Stimulated activated CD8-positive, alpha-beta memory T cell treated with anti-CD3 and anti-CD28 coated beads, Interleukin-12 subunit alpha, Interleukin-12 subunit beta, amount 100 ng/mL, for 24 hours (primary cell): ENCODE measurements around the gene RNF141.

ENCODE experiments used
- DNase-seq: peaks from one replicate; pipeline ENCODE4 v3.0.0-alpha.2; 2020; ENCODE audit errors: extremely low read depth

RNF141 gene

DNA sequence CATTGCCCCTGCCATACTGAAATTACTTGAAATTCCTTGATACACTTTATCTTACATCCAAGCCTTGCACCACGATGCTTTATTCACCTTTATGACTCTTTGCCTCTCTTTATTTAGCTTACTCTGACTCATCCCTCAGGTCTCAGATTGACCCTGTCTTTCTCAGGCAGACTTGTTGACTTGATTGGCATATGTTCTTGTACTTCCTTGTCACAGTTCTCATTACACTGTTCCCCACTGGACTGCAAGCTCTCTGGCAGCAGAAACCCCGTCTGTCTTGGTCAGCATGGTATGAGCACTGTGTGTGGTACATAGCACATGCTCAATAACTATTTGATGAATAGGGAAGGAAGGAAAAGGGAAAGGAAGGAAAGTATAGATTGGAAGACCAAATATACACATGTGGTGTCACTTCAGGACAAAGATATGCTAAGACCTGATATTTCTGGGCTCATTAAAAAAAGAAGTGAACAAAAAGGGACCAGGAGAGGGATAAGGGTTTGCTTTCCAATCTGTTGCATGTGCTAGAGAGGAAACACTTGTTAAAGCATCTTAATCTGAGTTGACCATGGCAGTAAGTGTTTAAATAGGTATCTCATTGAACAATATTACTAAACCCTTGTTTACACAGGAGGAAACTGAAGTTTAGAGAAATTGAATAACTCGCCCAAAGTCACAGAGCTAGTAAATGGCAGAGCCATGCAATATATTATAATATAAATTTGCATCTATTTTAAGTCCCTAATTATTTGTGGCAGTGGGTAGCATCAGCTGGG is 20.2 kb upstream of the RNF141 start:
- no peak for DNase-seq

DNA sequence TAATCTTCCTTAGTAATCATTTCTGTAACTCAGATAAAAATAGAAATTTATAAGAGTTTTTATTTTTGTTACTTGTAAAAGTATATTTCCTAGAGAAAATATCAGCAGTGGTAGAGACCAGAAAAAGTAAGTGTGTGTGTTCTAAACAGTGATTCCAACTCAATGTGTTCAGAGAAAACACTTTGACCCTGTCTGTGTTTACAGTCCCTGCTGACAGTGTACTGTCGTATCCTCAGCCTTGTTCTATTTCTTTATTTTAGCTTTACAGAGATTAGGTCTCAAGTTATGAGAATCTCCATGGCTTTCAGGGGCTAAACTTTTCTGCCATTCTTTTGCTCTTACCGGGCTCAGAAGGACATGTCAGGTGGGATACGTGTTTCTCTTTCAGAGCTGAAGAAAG is 17.3 kb upstream of the RNF141 start:
- no peak for DNase-seq

DNA sequence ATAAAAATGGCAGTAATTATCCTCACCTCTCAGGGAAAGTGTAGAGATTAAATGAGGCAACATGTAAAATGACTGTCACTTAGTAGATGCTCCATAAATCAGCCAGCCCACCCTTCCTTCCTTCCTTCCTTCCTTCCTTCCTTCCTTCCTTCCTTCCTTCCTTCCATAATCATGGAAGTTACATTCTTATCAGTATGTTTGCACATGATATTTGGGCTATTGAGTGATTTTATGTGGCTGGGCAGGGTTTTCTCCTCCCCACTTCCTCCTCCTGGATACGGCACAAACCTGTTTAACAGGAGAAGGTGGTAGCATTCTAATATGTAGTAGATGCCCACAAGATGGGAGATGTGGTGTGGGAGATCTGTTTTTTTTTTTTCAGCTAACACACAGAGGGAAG is 15.6 kb upstream of the RNF141 start:
- DNase-seq, result no peak

DNA sequence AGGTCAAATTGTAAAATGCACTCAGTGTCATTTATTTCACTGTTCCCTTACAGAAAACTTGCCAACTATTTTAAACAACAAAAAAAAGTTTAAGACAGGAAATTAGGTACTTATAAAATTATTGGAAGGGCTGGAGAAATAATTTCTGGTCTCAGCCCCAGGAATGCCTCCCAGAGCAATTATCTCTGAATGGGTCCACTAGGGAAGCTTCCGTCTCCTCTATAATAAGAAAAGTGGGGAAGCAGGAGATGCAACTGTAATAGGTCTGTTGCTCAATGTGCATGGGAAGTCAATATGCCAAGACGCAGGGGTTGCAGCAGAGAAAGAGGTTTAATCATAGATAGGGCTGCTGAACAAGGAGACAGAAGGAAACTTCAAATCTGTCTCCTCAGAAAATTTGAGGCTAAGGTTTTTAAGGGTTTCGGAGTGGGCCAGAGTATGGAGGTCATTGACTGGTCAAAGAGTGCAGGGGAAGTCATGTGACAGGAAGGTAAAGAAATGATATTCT is 10.9 kb upstream of the RNF141 start:
- DNase-seq, result no peak

DNA sequence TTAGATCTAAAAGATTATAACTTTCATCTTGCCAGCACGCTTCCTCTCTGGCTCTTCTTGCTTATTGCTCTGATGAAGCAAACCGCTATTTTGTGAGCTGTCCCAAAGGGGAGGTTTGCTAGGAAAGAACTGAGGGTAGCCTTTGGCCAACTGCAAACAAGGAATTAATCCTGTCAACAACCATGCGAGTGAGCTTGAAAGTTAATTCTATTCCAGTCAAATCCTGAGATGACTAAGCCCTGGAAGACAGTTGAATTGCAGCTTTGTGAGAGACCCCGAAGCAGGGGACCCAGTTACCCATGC is 10.3 kb upstream of the RNF141 start:
- DNase-seq, result no peak

DNA sequence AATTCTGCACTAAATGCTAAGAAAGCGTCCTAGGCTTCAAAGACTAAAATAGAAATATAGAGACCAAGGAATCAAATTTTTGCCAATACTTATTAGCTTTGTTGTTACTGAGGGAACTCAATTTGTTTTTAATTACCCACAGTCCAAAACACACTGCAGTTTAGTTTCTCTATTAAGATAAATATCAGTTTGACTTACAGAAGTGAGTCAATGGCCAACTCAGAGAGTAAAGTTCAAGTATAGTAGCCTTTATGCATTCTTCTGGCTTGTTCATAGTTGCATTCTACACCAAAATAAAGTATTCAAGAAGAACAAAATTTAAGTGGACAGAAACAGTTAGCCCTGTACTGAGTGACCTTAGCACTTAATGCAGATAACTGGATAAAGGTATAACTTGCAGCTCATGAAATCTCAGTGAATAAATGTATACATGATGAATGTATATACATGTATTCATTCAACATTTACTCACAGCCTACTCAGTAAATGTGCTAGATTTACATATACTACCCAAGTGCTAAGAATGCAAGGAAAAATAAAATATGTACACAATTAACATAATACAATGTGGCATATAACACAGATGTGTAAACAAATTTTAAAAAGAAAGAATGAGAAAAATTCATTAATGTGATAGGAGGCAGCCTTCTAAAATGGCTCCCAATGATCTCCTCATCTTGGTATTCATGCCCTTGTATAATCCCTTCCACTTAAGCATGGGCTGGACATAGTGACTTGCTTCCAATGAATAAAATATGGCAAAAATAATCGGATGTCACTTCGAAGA is 9.7 kb upstream of the RNF141 start:
- no peak for DNase-seq

DNA sequence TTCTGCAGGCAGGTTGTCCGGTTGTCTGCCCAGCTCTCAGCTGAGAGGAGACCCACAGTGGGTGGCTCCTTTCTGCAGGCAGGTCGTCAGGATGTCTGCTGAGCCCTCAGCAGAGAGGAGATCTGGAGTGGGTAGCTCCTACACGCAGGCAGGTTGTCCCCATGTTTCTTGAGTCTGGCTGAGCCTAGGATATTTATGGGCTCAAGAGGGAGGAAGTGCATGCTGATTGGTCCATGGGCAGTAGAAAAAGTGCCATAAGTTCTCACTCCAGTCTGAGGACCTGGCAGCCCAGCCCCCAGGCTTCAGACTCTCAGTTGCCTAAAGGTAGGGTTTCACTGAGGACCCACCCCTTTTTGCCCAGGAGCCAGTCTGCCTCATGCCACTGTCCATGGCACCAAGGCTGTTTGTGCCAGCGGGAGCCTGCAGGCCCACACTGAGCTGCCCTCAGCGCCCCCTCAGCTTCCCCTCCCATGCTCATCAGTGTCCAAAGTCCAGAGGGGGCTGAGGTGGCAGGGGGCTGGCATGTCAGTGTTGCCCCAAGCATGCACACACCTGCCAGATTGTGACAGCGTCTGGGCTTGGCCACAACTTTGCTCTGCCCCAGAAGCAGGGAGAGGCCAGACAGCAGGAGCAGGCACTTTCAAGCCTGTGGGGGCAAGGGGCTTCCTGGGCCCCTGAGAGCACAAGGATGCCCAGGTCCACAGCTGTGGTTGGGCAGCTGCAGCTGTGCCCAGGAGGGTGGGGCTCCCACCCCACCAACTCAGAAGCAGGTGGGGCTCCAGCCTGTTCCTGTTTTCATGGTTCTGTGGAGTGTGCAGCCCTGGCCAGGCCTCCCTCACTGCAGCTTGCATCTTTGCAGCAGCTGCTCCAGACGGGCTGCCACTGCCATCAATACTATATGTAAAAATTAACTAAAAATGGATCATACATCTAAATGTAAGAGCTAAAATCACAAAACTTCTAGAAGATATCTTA is 3.8 kb upstream of the RNF141 start:
- DNase-seq, result no peak

DNA sequence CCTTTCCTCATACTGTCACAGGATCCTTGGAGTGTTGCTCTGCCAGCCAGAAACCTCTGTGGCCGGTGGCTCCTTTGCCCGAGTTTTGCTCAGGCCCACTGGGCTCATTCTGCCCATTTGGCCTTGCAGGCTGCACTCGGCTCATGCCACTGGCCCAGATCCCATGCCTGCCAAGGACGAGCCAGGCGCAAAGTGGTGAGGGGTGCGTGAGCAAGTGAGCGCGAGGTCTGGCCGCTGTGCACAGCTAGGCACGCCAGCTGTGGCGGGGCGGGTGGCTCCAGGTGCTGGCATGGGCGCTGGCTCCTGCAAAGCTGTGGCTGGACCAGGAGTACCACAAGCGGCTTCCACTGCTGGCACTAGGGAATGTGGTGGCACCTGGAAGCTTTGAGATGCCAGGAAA is 2.8 kb upstream of the RNF141 start:
- DNase-seq, result no peak

DNA sequence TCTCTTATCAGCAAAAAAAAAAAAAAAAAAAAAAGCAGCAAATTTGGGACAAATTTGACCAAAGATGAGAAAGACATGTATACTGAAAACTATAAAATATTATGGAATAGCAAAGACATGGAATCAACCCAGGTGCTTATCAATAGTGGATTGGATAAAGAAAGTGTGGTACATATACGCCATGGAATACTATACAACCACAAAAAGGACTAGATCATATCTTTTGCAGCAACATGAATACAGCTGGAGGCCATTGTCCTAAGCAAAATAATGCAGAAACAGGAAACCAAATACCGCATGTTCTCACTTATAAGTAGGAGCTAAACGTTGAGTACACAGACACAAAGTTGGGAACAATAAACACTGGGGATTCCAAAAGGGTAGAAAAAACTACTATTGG is 1.8 kb upstream of the RNF141 start:
- DNase-seq, result no peak

DNA sequence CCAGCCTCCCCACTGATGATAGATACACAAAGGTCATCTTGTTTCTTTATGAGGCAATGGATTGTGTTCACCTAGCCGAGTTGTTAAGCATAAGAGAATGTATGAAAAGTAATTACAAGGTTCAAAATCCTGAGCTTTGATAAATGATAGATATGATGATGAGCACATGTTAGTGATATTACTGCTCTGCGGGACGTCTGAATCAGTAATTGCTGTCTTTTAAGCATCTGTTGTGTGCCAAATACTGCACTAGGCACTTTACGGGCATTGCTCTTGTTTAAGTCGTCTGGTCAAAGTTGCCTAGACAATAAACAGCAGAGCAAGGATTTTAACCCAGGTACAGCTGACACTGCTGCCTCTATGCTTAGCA is 559 bp upstream of the RNF141 start:
- DNase-seq, result no peak

DNA sequence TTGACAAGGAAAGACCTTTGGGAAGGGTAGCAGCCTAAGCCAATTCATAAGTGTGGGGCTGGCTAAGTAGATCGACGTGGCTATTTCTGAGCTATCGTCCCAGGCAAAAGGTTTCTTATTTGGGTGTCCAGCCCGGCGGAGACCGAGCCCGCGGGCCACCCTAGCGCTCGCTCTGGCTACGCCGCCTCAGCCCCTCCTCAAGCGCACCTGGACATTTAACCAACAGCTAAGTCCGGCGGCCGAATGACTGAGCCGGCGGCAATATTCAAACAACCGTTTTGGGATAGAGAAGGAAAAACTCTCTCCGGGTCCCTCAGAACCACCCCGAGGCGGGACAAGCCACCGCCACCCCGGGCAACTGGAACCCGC is 457 bp downstream of the RNF141 start:
- no peak for DNase-seq

DNA sequence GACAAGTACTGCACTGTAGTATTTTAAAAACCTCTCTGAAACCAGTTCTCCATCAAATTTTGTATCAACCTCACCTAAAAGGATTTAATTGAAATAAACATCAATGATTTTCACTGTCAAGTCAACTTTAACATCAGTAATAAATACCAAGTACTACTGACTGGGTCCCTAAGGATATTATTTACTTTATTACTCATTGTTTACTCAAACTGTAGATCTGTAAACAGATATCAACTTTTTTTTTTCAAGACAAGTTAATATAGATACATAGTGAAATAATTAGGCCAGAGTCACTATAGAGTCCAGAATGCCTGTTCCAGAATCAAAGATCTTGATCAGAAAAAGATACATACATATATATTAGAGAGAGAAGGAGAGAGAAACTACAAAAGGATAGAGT is 1.6 kb downstream of the RNF141 start:
- DNase-seq, result no peak

DNA sequence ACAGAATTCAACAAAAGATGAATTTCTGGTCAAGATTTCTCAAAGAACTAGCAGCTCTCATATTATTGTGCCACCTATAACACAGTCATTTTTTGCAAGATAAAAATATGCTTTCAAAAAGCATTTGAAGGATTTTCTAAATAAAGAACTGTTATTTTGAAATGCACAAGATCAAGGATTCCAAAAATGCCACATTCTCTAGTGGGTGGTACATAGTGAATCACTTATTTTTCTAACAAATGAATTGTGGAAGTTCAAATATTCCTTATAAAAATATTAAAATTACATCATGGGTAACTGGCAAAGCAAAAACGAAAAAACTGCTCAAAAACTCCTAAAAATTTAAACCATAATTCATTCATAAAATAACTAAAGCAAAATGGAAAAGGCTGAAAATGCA is 2.1 kb downstream of the RNF141 start:
- no peak for DNase-seq

DNA sequence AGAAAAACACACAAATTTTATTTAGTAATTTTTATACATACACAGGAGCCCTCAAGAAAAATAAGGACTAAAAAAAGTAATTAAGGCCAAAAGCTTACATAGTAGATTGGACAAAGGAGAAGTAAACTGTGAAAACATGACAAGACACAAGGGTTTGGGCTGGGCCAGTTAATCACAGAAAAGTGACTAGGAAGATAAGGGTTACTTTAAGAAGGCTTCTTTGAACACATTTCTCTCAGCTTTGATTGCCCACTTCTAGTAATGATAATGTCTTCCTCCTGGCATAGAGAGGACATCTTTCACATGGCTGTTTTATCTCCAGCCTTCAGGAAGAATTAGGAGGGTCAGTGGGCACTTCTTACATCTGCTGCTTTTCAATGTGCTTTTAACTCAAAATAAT is 3.4 kb downstream of the RNF141 start:
- no peak for DNase-seq

DNA sequence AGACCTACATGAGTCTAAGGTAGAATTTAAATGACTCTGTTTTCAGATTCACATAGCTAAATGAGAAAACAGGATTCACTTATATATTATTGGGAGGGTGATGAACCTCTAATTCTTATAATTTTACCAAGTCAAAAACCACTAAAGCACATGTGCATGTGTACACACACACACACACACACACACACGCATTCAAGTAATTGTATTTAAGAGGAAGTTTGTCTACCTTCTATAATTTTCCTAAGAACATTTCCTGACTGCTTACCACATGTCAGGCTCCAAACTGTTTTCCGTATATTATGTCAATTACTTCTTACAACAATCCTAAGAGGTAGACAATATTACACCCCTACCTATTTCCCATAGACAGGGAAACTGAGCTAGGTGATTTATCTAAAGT is 6.7 kb downstream of the RNF141 start:
- DNase-seq, result no peak

DNA sequence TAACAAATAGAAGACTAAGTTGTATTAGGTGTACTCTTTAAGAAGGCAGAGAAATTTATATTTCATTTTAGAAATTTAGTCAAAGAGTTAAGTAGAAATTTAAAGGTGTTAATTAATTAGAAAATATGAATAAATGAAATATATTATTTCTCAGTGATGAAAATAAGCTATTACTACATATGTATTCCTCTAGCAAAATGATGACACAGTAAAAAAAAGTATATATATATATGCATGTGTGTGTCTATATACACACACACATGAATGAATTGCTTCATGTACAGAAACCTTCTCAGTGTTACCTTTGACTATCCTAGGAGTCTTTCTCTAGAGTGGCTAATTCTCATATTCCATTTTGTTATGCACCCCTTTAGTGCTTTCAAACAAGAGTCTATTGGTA is 7.7 kb downstream of the RNF141 start:
- DNase-seq, result no peak

DNA sequence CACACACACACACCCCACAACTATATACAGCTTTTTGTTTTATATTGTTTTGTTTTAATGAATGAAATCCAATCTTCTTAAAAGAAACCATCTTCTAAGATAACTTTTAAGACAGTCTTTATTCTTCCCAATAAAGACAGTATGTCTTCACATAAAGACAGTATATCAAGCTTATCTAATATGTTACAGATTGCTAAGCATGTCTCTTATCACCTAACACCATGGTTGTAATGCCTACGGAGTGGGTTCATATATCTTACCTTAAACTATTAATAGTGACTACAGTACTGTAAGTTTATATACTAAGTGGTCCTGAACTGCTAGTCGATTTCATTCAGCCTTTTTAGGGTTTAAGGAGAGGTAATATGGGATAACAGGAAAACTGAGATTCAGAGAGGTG is 8.5 kb downstream of the RNF141 start:
- no peak for DNase-seq

DNA sequence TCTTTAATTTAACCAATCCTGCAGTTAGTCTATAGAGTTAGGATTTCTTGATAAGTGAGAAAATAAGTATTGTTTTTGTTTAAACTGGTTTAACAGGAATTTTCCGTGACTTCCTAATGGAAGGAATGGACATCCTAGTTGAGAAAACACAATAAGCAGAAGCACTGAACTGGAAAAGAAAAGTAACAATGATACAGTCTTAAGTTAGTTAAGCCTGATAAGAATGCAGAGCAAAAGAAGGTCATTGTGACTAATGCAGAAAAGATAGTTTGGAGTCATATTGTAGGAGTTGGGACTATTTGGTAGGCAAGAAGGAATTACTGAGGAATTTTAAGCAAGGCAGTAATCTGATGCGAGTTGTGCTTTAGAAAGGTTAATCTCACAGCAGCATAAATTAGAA is 11.7 kb downstream of the RNF141 start:
- no peak for DNase-seq

DNA sequence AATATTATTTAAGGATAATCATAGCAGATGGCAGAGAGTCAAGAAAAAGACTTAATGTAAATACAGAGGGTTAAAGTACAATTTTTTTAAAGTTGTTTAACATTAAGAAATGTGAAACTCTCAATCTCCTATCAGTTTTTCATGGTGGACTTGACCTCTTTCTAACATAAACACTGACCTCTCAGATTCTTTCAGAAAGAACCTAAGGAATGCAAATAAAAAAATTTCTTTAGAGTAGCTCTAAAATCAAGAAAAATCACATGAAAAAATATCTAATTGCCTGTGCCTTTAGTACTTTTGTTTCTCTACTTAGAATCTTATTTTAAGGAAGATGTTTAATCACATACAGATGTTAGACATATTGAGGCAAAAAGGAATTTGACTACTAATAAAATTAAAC is 12.9 kb downstream of the RNF141 start:
- no peak for DNase-seq

DNA sequence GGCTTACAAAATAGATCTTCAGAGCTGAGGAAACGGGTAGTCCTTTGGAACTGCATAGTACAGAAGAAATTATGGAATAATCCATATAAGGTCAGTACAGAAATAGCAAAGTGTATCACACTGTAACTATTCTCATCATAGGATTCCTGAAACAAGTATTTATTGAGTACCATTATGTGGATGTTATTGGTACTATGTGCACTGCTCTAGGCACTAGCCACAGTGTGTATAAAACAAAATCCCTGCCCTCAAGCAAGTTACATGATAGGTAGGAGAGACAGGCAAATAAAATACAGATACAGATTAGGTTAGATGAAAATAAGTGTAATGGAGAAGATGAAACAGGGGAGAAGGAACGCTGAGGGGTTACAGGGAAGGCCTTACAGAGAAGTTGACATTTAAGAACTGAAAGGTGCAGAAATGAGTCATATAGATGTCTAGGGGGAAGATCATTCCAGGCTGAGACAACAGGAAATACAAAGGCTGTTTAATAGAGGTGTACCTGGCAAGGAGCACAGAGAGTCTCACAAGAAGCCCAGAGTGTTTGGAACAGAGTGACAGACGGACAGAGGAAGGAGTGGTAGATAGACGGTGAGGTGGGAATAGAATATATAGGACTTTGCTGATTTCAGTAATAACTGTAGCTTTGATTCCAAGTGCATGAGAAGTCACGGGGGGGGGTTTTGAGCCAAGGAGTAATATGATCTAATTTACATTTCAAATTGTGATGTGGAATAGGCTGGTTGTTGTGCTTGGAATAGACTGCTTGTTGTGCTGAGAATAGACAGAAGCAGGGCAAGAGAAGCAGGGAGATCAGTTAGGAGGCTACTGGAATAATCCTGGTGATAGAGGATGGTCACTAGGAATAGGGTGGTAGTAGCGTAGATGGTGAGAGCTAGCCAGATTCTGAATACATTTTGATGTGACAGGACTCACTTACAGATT is 13.7 kb downstream of the RNF141 start:
- DNase-seq, result no peak

DNA sequence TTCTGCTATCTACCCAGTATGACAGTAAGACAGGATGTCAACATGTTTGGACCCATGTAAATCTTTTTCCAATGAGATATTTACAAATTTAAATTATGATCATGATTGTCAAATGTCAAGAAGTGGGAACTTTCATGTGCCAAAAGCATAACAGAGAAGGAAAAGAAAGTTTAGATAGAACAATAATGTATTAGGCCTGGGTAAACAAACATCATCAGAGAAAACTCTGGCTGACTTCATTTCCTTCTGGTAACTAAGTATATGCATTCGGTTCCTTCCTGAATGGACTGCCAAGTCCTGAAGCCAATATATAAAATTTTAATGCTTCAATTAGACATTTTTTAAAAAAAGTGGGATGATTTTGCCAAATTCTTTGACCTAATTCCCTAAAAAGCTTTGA is 16.5 kb downstream of the RNF141 start:
- no peak for DNase-seq
